Ovary (tissue), 9 donors: ENCODE measurements around the gene GPBP1. TPM values are rescaled to one million over a fixed set of nuclear protein-coding genes. Genes with fewer than 3 reads are reported as not detected.
"Not testable (repeated sequence)": the region's sequence is repeated elsewhere in the genome, so short reads cannot be mapped to it uniquely, and the experiment has no call there.

Source experiments
- DNase-seq, 5 donors: peaks; one replicate each; pipeline ENCODE4 v3.0.0-alpha.2; 2019 to 2020
- H3K27ac ChIP-seq, 2 donors: fragments of 200-600 bp; one replicate each; pipeline versions ENCODE4 v1.5.1 to v1.8.0; 2019 to 2022
- H3K27me3 ChIP-seq: fragments of 200-600 bp; one replicate; pipeline ENCODE4 v1.8.0; 2022
- H3K36me3 ChIP-seq: fragments of 200-600 bp; sonication (generic); one replicate; pipeline ENCODE4 v1.5.1; 2019
- H3K4me1 ChIP-seq: one replicate; pipeline ENCODE4 v1.8.1; 2013; ENCODE audit warnings: mild to moderate bottlenecking, moderate library complexity; ENCODE audit not compliant: insufficient read depth
- H3K4me3 ChIP-seq: fragments of 200-600 bp; sonication (generic); one replicate; pipeline ENCODE4 v1.5.1; 2017
- H3K9me3 ChIP-seq, 2 donors: fragments of 200-600 bp in 1 of 2; sonication (generic) in 1 of 2; one replicate each; pipeline versions ENCODE4 v1.5.1 to v1.8.1; 2013 to 2019; ENCODE audit warnings: mild to moderate bottlenecking in 1 of 2, moderate library complexity in 1 of 2
- CTCF ChIP-seq, 3 donors: fragments of 450-650 bp in 2 of 3; fragments of 200-600 bp in 1 of 3; IDR thresholded peaks; one replicate each; pipeline versions ENCODE4 v1.5.1 to v1.8.0; 2016 to 2022; ENCODE audit warnings: antibody characterized with exemption in 3 of 3, mild to moderate bottlenecking in 1 of 3
- EP300 ChIP-seq: sonication (generic); formaldehyde crosslinking; IDR thresholded peaks from one replicate; pipeline ENCODE4 v1.6.1; 2017; ENCODE audit warnings: antibody characterized with exemption
- POLR2A ChIP-seq: fragments of 450-650 bp; IDR thresholded peaks from one replicate; pipeline ENCODE4 v1.6.1; 2017; ENCODE audit warnings: antibody characterized with exemption, mild to moderate bottlenecking, moderate library complexity
- WGBS, 3 donors: extraction: QIAGEN DNeasy Blood & Tissue Kit in 1 of 3; methylation state at CpG; one replicate each; pipeline versions ENCODE4 v1.1.5 to v1.1.7; 2013 to 2017; 5-methylcytosine and 5-hydroxymethylcytosine counted together
- intact Hi-C, 4 donors: fragments of 100-400 bp; cut with DNase I; formaldehyde crosslinking; loops; one replicate each; pipeline versions ENCODE4 v1.11.0 to v1.15.1; 2022 to 2023
- polyA plus RNA-seq, 2 donors: library from polyadenylated mRNA; stranded (reverse); fragments of 200-250 nt in 1 of 2; fragments of 350-450 nt in 1 of 2; fragmentation: Illumina TruSeq in 1 of 2; extraction: RNeasy Lipid Tissue Mini Kit (QIAGEN cat#74804) in 1 of 2; gene quantifications; one replicate each; pipeline ENCODE4 v1.2.3, GENCODE V29; 2013 to 2014
- total RNA-seq, 7 donors: library from RNA; depleted of rRNA in 2 of 7; stranded (reverse); fragments of >200 nt in 2 of 7; fragmentation: NEBNext Ultra II Directional in 3 of 7; extraction: Animal tissue kit (Norgen Biotek cat#: 25700) in 3 of 7; gene quantifications; one replicate each; pipeline versions ENCODE4 v1.1.0 to v1.2.4, GENCODE V29; 2016 to 2023
- donor health status: DM: no; HTN: no; CAD: no; lungs with moderate emphysema.
- donor health status: DM: no; HTN: no; CAD: no.
- donor health status: Bipolar disorder and iron deficiency.
- donor health status: DM: yes; HTN: yes; CAD: no.
- donor health status: DM: no; HTN: no; CAD: no.
- donor health status: DM: yes; HTN: yes; CAD: no.

Gene GPBP1
- total and polyA plus RNA-seq, 9 donors: 63.7 to 124 (median 93.3) TPM

- WGBS, 3 donors: 86 to 93% (median 89%) methylated on average over 8 of the region's 8 CpGs
These were observed 9.7 kb upstream of the GPBP1 start for GRCh38 chr5:57164124-57164523.

GRCh38 chr5:57165171-57165570 lies 8.7 kb upstream of the GPBP1 start:
- intact Hi-C loops, H3K4me3 ChIP-seq, H3K27me3 ChIP-seq, H3K9me3 ChIP-seq, DNase-seq, H3K27ac ChIP-seq, H3K36me3 ChIP-seq, H3K4me1 ChIP-seq: not testable (repeated sequence)
- 95 to 99% (median 98%) methylated on average over 3 of the region's 3 CpGs for WGBS, 3 donors

More at GRCh38 chr5:57164124-57164523, 9.7 kb upstream of the GPBP1 start:
- H3K9me3 ChIP-seq: no peaks in the 10 kb centered on the region
- TF ChIP-seq CTCF (IDR thresholded peaks at IDR 0.05): no peak
- no peaks in the 10 kb centered on the region for H3K36me3 ChIP-seq
- no peaks in the 10 kb centered on the region for H3K4me1 ChIP-seq
- H3K4me3 ChIP-seq: no peak overlapping the region
- no peak overlapping the region for H3K27ac ChIP-seq
- no peaks in the 10 kb centered on the region for H3K27me3 ChIP-seq
- intact Hi-C loops: no loop called here
- DNase-seq: no peak

GRCh38 chr5:57166276-57166675 lies 7.6 kb upstream of the GPBP1 start:
- Histone ChIP-seq H3K9me3 (no peaks in the 10 kb centered on the region), H3K36me3 (no peaks in the 10 kb centered on the region), H3K27me3 (no peaks in the 10 kb centered on the region), H3K4me3 (no peak overlapping the region), H3K4me1 (no peaks in the 10 kb centered on the region), H3K27ac (no peak overlapping the region)
- no peak for DNase-seq
- 45 to 54% (median 51%) methylated on average over 2 of the region's 2 CpGs for WGBS, 3 donors
- no peak for TF ChIP-seq CTCF (IDR thresholded peaks at IDR 0.05)
- TF ChIP-seq POLR2A: no peak
- no peak for TF ChIP-seq EP300
- intact Hi-C loops: no loop called here

GRCh38 chr5:57167201-57167600 lies 6.7 kb upstream of the GPBP1 start:
- intact Hi-C loops: no loop called here
- H3K36me3 ChIP-seq: no peaks in the 10 kb centered on the region
- H3K9me3 ChIP-seq: no peaks in the 10 kb centered on the region
- no peak overlapping the region for H3K4me3 ChIP-seq
- H3K27ac ChIP-seq: no peak overlapping the region
- no peak for TF ChIP-seq EP300
- TF ChIP-seq CTCF (IDR thresholded peaks at IDR 0.05): no peak
- TF ChIP-seq POLR2A: no peak
- peaks cover 3% of the 10 kb centered on the region for H3K4me1 ChIP-seq
- WGBS, 3 donors: 94 to 96% (median 95%) methylated on average over 5 of the region's 5 CpGs
- no peak for DNase-seq
- no peaks in the 10 kb centered on the region for H3K27me3 ChIP-seq

- not testable (repeated sequence) for H3K4me1 ChIP-seq, H3K4me3 ChIP-seq, H3K36me3 ChIP-seq, H3K27me3 ChIP-seq, H3K27ac ChIP-seq, DNase-seq, H3K9me3 ChIP-seq
- 95 to 97% (median 96%) methylated on average over 13 of the region's 13 CpGs for WGBS, 3 donors
- intact Hi-C loops: loop anchor here in 1 of 4 donors (10.0 kb wide), 1 partner anchor 215 kb away; the partner anchor contains the start of gene MIER3
These were observed 3.7 kb upstream of the GPBP1 start for GRCh38 chr5:57170116-57170515.
